H1 (cell line): ENCODE results near the gene GHRL. TPM values are rescaled to one million over a fixed set of nuclear protein-coding genes. Genes with fewer than 3 reads are reported as not detected.

Experiments
- CTCF ChIA-PET: fragments of 300-600 bp; sonication (Branson Sonifier 250); formaldehyde crosslinking; loops from one replicate; lab custom pipeline; 2021; ENCODE audit not compliant: partially characterized antibody; lab: Charles Lee
- POLR2A ChIA-PET: fragments of 300-600 bp; sonication (Branson Sonifier 250); formaldehyde crosslinking; loops from one replicate; lab custom pipeline; 2021; ENCODE audit warnings: inconsistent platforms; ENCODE audit not compliant: partially characterized antibody; lab: Charles Lee
- DNase-seq, 2 experiments: peaks; one replicate each; pipeline versions ENCODE4 v3.0.0 to v3.0.0-alpha.2; 2010 to 2022; ENCODE audit warnings: low spot score in 2 of 2, low read depth in 1 of 2, mixed read lengths in 1 of 2
- FAIRE-seq: peaks from 2 replicates; lab custom pipeline; 2011; peaks lifted over from hg19 to GRCh38; lab: Jason Lieb, UNC
- H2AFZ ChIP-seq: 2 replicates; pipeline ENCODE4 v1.8.1; 2012; ENCODE audit warnings: low read length, inconsistent platforms
- H2AK5ac ChIP-seq: 2 replicates; pipeline ENCODE4 v1.6.1; 2013; ENCODE audit warnings: low read depth, low read length
- H2BK120ac ChIP-seq: replicated peaks from 2 replicates; pipeline ENCODE3; 2013; ENCODE audit warnings: low read depth, low read length, inconsistent platforms
- H2BK12ac ChIP-seq: 2 replicates; pipeline ENCODE4 v1.6.1; 2013; ENCODE audit warnings: low read depth, low read length
- H2BK15ac ChIP-seq: 2 replicates; pipeline ENCODE4 v1.6.1; 2013; ENCODE audit warnings: low read length
- H2BK20ac ChIP-seq: 2 replicates; pipeline ENCODE4 v1.6.1; 2013; ENCODE audit warnings: low read length
- H2BK5ac ChIP-seq: 2 replicates; pipeline ENCODE4 v1.6.1; 2013; ENCODE audit warnings: low read depth, low read length
- H3K14ac ChIP-seq: 2 replicates; pipeline ENCODE4 v1.6.1; 2013; ENCODE audit warnings: inconsistent platforms; ENCODE audit not compliant: insufficient read length
- H3K18ac ChIP-seq: 2 replicates; pipeline ENCODE4 v1.6.1; 2013; ENCODE audit warnings: low read length; ENCODE audit errors: extremely low read depth
- H3K23ac ChIP-seq: 2 replicates; pipeline ENCODE4 v1.6.1; 2013; ENCODE audit warnings: inconsistent platforms; ENCODE audit not compliant: insufficient read length
- H3K23me2 ChIP-seq: 2 replicates; pipeline ENCODE4 v1.6.1; 2013; ENCODE audit warnings: low read depth, low read length
- H3K27ac ChIP-seq: 2 replicates; pipeline ENCODE4 v1.6.1; 2011; ENCODE audit warnings: low read depth, low read length, inconsistent platforms
- H3K27me3 ChIP-seq, 4 experiments: replicated peaks in 1 of 4; 1 replicate in 1 of 4; 2 replicates in 3 of 4; pipeline versions ENCODE4 v1.6.1 to v1.8.1; 2011 to 2013; ENCODE audit warnings: low read length in 3 of 4, mild to moderate bottlenecking in 3 of 4, inconsistent platforms in 2 of 4, mixed read lengths in 2 of 4, moderate library complexity in 1 of 4; ENCODE audit not compliant: control insufficient read depth in 3 of 4, insufficient read depth in 3 of 4; ENCODE audit errors: extremely low read depth in 1 of 4
- H3K36me3 ChIP-seq, 4 experiments: 2 replicates each; pipeline versions ENCODE4 v1.6.1 to v1.8.1; 2011 to 2013; ENCODE audit warnings: mild to moderate bottlenecking in 4 of 4, low read length in 3 of 4, moderate library complexity in 2 of 4, control low read depth in 1 of 4, inconsistent platforms in 1 of 4; ENCODE audit not compliant: insufficient read depth in 4 of 4, control insufficient read depth in 2 of 4
- H3K4ac ChIP-seq: replicated peaks from 2 replicates; pipeline ENCODE3; 2013; ENCODE audit warnings: low read length, low read depth, mixed read lengths, inconsistent platforms; ENCODE audit not compliant: insufficient read length
- H3K4me1 ChIP-seq, 4 experiments: replicated peaks in 1 of 4; 1 replicate in 1 of 4; 2 replicates in 3 of 4; pipeline versions ENCODE4 v1.6.1 to v1.8.1; 2011 to 2013; ENCODE audit warnings: low read length in 3 of 4, inconsistent platforms in 2 of 4, mixed read lengths in 1 of 4; ENCODE audit not compliant: insufficient read depth in 4 of 4, control insufficient read depth in 3 of 4
- H3K4me2 ChIP-seq, 2 experiments: 2 replicates each; pipeline versions ENCODE4 v1.6.1 to v1.8.1; 2011 to 2013; ENCODE audit warnings: low read depth in 2 of 2, low read length in 2 of 2, control low read depth in 1 of 2, inconsistent platforms in 1 of 2, mild to moderate bottlenecking in 1 of 2; ENCODE audit not compliant: insufficient read depth in 1 of 2
- H3K4me3 ChIP-seq, 4 experiments: fragments of 200-600, 300-600 bp in 1 of 4; sonication (generic), shearing (Covaris generic), sonication (Bioruptor Twin) in 1 of 4; 2 replicates each; pipeline versions ENCODE4 v1.5.1 to v1.8.1; 2011 to 2016; ENCODE audit warnings: low read length in 4 of 4, low read depth in 3 of 4, control low read depth in 2 of 4, inconsistent platforms in 2 of 4, mild to moderate bottlenecking in 2 of 4, mixed read lengths in 1 of 4, moderate library complexity in 1 of 4; ENCODE audit not compliant: insufficient read depth in 2 of 4; ENCODE audit errors: extremely low read depth in 1 of 4
- H3K56ac ChIP-seq: replicated peaks from 2 replicates; pipeline ENCODE3; 2013; ENCODE audit warnings: low read depth, mild to moderate bottlenecking, mixed read lengths, low read length, inconsistent platforms; ENCODE audit not compliant: insufficient read length
- H3K79me1 ChIP-seq: 2 replicates; pipeline ENCODE4 v1.6.1; 2013; ENCODE audit warnings: low read depth, low read length, control low read depth
- H3K79me2 ChIP-seq, 2 experiments: 2 replicates each; pipeline versions ENCODE4 v1.6.1 to v1.8.1; 2012 to 2013; ENCODE audit warnings: low read length in 2 of 2, mild to moderate bottlenecking in 2 of 2, inconsistent platforms in 1 of 2; ENCODE audit not compliant: insufficient read depth in 2 of 2, control insufficient read depth in 1 of 2
- H3K9ac ChIP-seq, 4 experiments: replicated peaks in 1 of 4; 1 replicate in 1 of 4; 2 replicates in 3 of 4; pipeline versions ENCODE4 v1.6.1 to v1.8.1; 2011 to 2013; ENCODE audit warnings: low read depth in 3 of 4, low read length in 3 of 4, control low read depth in 2 of 4, mild to moderate bottlenecking in 2 of 4, moderate library complexity in 2 of 4, inconsistent platforms in 1 of 4; ENCODE audit errors: extremely low read depth in 1 of 4
- H3K9me3 ChIP-seq, 2 experiments: 2 replicates each; pipeline versions ENCODE4 v1.6.1 to v1.8.1; 2012 to 2013; ENCODE audit warnings: mild to moderate bottlenecking in 2 of 2, moderate library complexity in 2 of 2, control low read depth in 1 of 2, inconsistent platforms in 1 of 2, low read depth in 1 of 2, low read length in 1 of 2, mixed read lengths in 1 of 2; ENCODE audit not compliant: insufficient read depth in 2 of 2
- H4K20me1 ChIP-seq, 2 experiments: replicated peaks in 1 of 2; 2 replicates each; pipeline versions ENCODE3 to v1.8.1; 2011 to 2013; ENCODE audit warnings: inconsistent platforms in 2 of 2, low read length in 2 of 2, mild to moderate bottlenecking in 1 of 2; ENCODE audit not compliant: insufficient read depth in 2 of 2, control insufficient read depth in 1 of 2
- H4K5ac ChIP-seq: 2 replicates; pipeline ENCODE4 v1.6.1; 2013; ENCODE audit warnings: low read length, low read depth, mixed read lengths, inconsistent platforms; ENCODE audit not compliant: insufficient read length
- H4K8ac ChIP-seq: 2 replicates; pipeline ENCODE4 v1.8.0; 2013; ENCODE audit warnings: mild to moderate bottlenecking, moderate library complexity, low read length, inconsistent platforms; ENCODE audit not compliant: insufficient read depth; ENCODE audit errors: extremely low read depth
- H4K91ac ChIP-seq: replicated peaks from 2 replicates; pipeline ENCODE3; 2013; ENCODE audit warnings: low read length, mixed read lengths, inconsistent platforms; ENCODE audit not compliant: insufficient read length
- RAD21 ChIP-seq, 2 experiments: IDR thresholded peaks in 1 of 2; conservative IDR thresholded peaks in 1 of 2; 2 replicates each; pipeline ENCODE4 v1.6.1; 2011; ENCODE audit warnings: low read depth in 2 of 2, low read length in 2 of 2, improper control_type of control experiment in 1 of 2, inconsistent platforms in 1 of 2, mild to moderate bottlenecking in 1 of 2, moderate library complexity in 1 of 2
- TEAD4 ChIP-seq: IDR thresholded peaks from 2 replicates; pipeline ENCODE4 v1.6.1; 2012; ENCODE audit warnings: low read depth, low read length, inconsistent platforms, mixed read lengths
- WGBS, 2 experiments: shearing (Covaris generic) in 1 of 2; methylation state at CpG; one replicate each; pipeline versions ENCODE4 v1.1.6 to v1.1.7; 2013 to 2015; ENCODE audit warnings: low lambda C conversion rate in 2 of 2, mixed read lengths in 2 of 2, inconsistent platforms in 1 of 2, low coverage in 1 of 2, missing lambda C conversion rate in 1 of 2; ENCODE audit not compliant: insufficient replicate concordance in 2 of 2, insufficient coverage in 1 of 2, insufficient read length in 1 of 2; ENCODE audit errors: extremely low coverage in 1 of 2, missing lambda C conversion rate in 1 of 2; 5-methylcytosine and 5-hydroxymethylcytosine counted together
- polyA plus RNA-seq, 7 experiments: library from polyadenylated mRNA; depleted of rRNA in 3 of 7; stranded (reverse) in 5 of 7; unstranded in 2 of 7; fragments of >200 nt in 5 of 7; fragments of 200-250 nt in 2 of 7; gene quantifications; 1 replicate in 5 of 7; 2 replicates in 1 of 7; 4 replicates in 1 of 7; pipeline versions ENCODE4 v1.2.1 to v1.2.3, GENCODE V29; 2011 to 2013; ENCODE audit warnings: missing spikeins in 2 of 7, mixed read lengths in 2 of 7
- total RNA-seq: library from RNA; stranded (reverse); fragmentation: NEBNext Ultra II Directional; extraction: Animal tissue kit (Norgen Biotek cat#: 25700); gene quantifications from 2 replicates; pipeline ENCODE4 v1.2.1, GENCODE V29; 2021

Gene GHRL
- total and polyA plus RNA-seq, 2 of the 8 experiments (the other 6 are each of a cell fraction or from before 2014, with no cell fraction given): 0.32 to 0.35 TPM

- Histone ChIP-seq H3K27me3 (no peaks in the 10 kb centered on the region; a peak in 1 of 7 replicates), H4K8ac (peak overlapping the region; percentile 91), H2BK20ac (no peak overlapping the region), H3K23ac (no peak overlapping the region), H3K36me3 (no peaks in the 10 kb centered on the region), H2BK5ac (no peak overlapping the region), H3K9me3 (no peaks in the 10 kb centered on the region), H3K4me1 (peaks cover 0 to 2% (median 0%) of the 10 kb centered on the region in 4 experiments; a peak in 1 of 7 replicates), H3K27ac (no peak overlapping the region), H2AK5ac (no peak overlapping the region), H4K20me1 (no peaks in the 10 kb centered on the region), H3K4ac (no peak overlapping the region), H3K79me2 (no peaks in the 10 kb centered on the region), H2AFZ (no peak overlapping the region), H3K23me2 (no peaks in the 10 kb centered on the region), H2BK12ac (no peak overlapping the region), H3K79me1 (no peaks in the 10 kb centered on the region), H3K9ac (no peak overlapping the region), H3K56ac (no peak overlapping the region), H4K5ac (no peak overlapping the region), H3K14ac (no peak overlapping the region), H3K18ac (no peak overlapping the region), H3K4me3 (no peak overlapping the region), H2BK120ac (no peak overlapping the region), H3K4me2 (no peak overlapping the region), H2BK15ac (no peak overlapping the region), H4K91ac (peak overlapping the region; percentile 27)
- peak; percentile 35 to 40; a peak in 3 of 4 replicates for TF ChIP-seq RAD21 (IDR thresholded peaks at IDR 0.05 in 1 of 2, conservative IDR thresholded peaks at IDR 0.05 in 1 of 2; ENCODE audit: low read depth in 2 of 2, low read length in 2 of 2)
- TF ChIP-seq TEAD4: no peak
- FAIRE-seq (no peak), DNase-seq (no peak)
- POLR2A ChIA-PET: interaction anchor here (1.1 kb wide), 1 partner anchor 16 kb away, joined by 3 read pairs; the partner anchor contains the start of gene SEC13
- WGBS, 2 experiments: 89% methylated on average over 15 of the region's 20 CpGs; no CpG with 5 or more reads in 1 of the 2 experiments
- CTCF ChIA-PET: interaction anchor here (0.7 to 1.7 kb wide), 11 partner anchors 9 to 403 kb away, joined by 3 to 8 read pairs (median 3); partner anchors contain the start of gene SEC13
Observed at GRCh38 chr3:10337323-10338163, 44.8 kb upstream of the GHRL start.
